Uterus (tissue), 4 donors: ENCODE results near the gene GALNT3. TPM values are rescaled to one million over a fixed set of nuclear protein-coding genes. Genes with fewer than 3 reads are reported as not detected.

Experiments used
- DNase-seq, 2 donors: peaks; one replicate each; pipeline ENCODE4 v3.0.0-alpha.2; 2019 to 2020
- H3K27ac ChIP-seq, 2 donors: fragments of 200-600 bp; sonication (generic); 1 replicate in 1 of 2; 2 replicates in 1 of 2; pipeline ENCODE4 v1.5.1; 2016 to 2018
- H3K27me3 ChIP-seq, 2 donors: fragments of 200-600 bp; sonication (generic); one replicate each; pipeline ENCODE4 v1.5.1; 2018 to 2019; ENCODE audit warnings: control low read depth in 1 of 2
- H3K36me3 ChIP-seq, 2 donors: fragments of 200-600 bp; sonication (generic); one replicate each; pipeline ENCODE4 v1.5.1; 2019; ENCODE audit warnings: control low read depth in 1 of 2
- H3K4me1 ChIP-seq, 2 donors: fragments of 200-600 bp; sonication (generic); one replicate each; pipeline ENCODE4 v1.5.1; 2018 to 2019; ENCODE audit warnings: control low read depth in 1 of 2
- H3K4me3 ChIP-seq, 2 donors: fragments of 200-600 bp; sonication (generic); 1 replicate in 1 of 2; 2 replicates in 1 of 2; pipeline ENCODE4 v1.5.1; 2018 to 2019; ENCODE audit warnings: mild to moderate bottlenecking in 1 of 2
- H3K9me3 ChIP-seq, 2 donors: fragments of 200-600 bp; sonication (generic); one replicate each; pipeline ENCODE4 v1.5.1; 2019; ENCODE audit warnings: control low read depth in 1 of 2
- POLR2A ChIP-seq, 2 donors: fragments of 450-650 bp; IDR thresholded peaks; one replicate each; pipeline ENCODE4 v1.6.1; 2016; ENCODE audit warnings: antibody characterized with exemption in 2 of 2, mild to moderate bottlenecking in 1 of 2, moderate library complexity in 1 of 2
- intact Hi-C: fragments of 100-400 bp; cut with DNase I; formaldehyde crosslinking; loops from one replicate; pipeline ENCODE4 v1.15.1; 2023; ENCODE audit warnings: low total_unique reads
- total RNA-seq, 4 donors: library from RNA; depleted of rRNA in 3 of 4; stranded (reverse); fragments of >200 nt in 3 of 4; gene quantifications; one replicate each; pipeline versions ENCODE4 v1.1.0 to v1.2.4, GENCODE V29; 2014 to 2023
- TF ChIP-seq, protein P1 (sequence below), 4 experiments: fragments of 200-600 bp in 2 of 4; fragments of 450-650 bp in 2 of 4; sonication (generic) in 2 of 4; IDR thresholded peaks; one replicate each; pipeline ENCODE4 v1.5.1; 2016 to 2019; ENCODE audit warnings: antibody characterized with exemption in 4 of 4, mild to moderate bottlenecking in 2 of 4, moderate library complexity in 1 of 4
- donor health status: DM: yes; HTN: yes; CAD: no.

GALNT3 gene
- total RNA-seq = 10 to 100 TPM in 1 of 4 donors, 1 to 10 TPM in 1, under 1 TPM in 1, not detected in 1; 0.29 to 17.7 (median 1.6) TPM

DNA sequence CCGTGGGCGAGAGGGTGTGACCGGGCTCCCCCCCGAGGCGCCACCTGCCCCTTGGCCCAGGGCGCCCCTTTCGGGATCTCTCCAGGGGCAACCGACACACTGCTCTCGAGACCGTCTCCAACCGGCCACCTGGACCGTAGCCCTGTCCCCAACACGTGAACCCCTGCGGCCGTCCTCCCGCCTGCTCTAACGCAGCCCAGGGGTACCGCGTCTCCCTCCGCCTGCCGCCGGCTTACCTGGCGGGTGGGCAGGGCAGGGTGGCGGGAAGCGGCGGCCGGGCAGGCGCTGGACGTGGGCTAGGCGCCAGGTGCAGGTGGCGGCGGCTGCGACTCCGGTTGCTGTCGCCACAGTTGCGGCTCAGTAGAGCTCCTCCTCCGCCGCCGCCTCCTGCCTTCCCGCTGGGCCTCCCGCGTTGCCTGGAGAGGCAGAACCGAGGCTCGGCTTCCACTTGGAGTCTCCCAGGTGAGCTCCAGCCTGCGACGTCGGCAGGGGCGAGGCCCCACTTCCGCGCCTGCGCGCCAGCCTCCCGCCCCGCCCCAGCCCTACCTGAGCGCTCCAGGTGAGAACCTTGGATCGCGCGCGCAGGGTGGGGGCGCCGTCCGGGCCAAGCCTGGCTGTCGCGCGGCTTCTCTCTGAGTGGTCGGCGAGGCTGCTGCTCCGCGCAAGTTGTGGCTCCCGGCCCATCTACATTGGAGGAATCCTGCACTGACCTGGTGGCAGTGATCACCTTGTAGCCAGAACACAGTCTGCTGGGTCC is at the start of gene GALNT3:
Gene GALNT3 (minus strand): TSS at position 469 of the 757 bp plus-strand sequence. CDS start 23,547 bp downstream, outside the sequence.
- TF ChIP-seq POLR2A (IDR thresholded peaks at IDR 0.05) = peak in 1 of 2 donors; percentile 56
- TF ChIP-seq, protein P1, sequence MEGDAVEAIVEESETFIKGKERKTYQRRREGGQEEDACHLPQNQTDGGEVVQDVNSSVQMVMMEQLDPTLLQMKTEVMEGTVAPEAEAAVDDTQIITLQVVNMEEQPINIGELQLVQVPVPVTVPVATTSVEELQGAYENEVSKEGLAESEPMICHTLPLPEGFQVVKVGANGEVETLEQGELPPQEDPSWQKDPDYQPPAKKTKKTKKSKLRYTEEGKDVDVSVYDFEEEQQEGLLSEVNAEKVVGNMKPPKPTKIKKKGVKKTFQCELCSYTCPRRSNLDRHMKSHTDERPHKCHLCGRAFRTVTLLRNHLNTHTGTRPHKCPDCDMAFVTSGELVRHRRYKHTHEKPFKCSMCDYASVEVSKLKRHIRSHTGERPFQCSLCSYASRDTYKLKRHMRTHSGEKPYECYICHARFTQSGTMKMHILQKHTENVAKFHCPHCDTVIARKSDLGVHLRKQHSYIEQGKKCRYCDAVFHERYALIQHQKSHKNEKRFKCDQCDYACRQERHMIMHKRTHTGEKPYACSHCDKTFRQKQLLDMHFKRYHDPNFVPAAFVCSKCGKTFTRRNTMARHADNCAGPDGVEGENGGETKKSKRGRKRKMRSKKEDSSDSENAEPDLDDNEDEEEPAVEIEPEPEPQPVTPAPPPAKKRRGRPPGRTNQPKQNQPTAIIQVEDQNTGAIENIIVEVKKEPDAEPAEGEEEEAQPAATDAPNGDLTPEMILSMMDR (IDR thresholded peaks at IDR 0.05) = no peak
- Histone ChIP-seq H3K9me3 (no peaks in the 10 kb centered on the region), H3K4me1 (peaks cover 0 to 3% of the 10 kb centered on the region in 2 donors), H3K27ac (no peak within 1 kb of the TSS), H3K27me3 (peaks cover 4% of the 10 kb centered on the region in 2 donors), H3K4me3 (peak within 1 kb of the TSS; percentile 4 to 33), H3K36me3 (no peaks in the 10 kb centered on the region)
- intact Hi-C loops = no loop called here
- peak in 1 of 2 donors; percentile 14 for DNase-seq

DNA sequence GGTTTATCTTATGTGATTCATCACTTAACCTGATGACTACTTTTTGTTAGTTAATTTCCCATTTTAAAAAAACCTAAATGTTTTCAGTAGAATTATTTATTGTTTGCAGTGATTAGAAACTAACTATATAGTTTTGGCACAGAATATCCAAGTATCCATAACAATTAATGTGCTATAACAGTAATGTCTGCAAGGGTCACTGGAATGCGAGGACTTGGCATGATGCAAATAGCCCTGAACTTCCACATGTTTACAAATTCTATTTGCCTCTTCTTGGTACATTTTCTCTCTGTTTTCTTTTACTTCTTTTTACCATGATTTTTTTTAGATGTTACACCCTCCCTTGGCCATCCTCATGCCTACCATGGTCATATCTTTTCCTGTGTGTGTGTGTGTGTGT is 49.3 kb upstream of the GALNT3 start:
- no peak overlapping the region for H3K4me3 ChIP-seq
- TF ChIP-seq, protein P1 (IDR thresholded peaks at IDR 0.05) = no peak
- TF ChIP-seq POLR2A (IDR thresholded peaks at IDR 0.05) = no peak
- no peaks in the 10 kb centered on the region for H3K27me3 ChIP-seq
- no peaks in the 10 kb centered on the region for H3K36me3 ChIP-seq
- no peaks in the 10 kb centered on the region for H3K4me1 ChIP-seq
- no peaks in the 10 kb centered on the region for H3K9me3 ChIP-seq
- intact Hi-C loops = no loop called here
- no peak overlapping the region for H3K27ac ChIP-seq
- DNase-seq = no peak

DNA sequence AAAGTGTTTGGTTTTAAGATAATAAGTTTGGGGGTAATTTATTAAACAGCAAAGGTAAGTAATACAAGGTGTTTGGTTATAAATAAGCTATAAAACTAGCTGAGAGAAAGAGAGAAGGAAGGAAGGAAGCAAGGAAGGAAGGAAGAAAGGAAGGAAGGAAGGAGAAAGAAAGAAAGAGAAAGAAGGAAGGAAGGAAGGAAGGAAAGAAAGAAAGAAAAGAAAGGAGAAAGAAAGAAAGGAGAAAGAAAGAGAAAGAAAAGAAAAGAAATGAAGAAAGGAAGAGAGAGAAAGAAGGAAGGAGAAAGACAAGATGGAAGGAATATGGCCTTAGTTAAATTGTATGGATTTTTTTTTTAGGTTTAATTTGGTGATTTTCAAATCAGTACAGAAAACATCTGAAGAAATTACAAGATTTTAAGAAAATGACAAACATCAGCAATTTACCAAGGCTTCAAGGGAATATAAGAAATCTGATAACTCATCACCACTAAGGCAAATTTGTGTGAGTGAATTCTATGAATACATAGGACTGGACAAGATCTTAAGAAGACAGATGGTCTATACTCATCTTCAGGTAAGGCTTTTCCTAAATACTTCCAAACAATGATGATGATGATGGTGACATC is 46.4 kb upstream of the GALNT3 start:
- H3K27me3 ChIP-seq = no peaks in the 10 kb centered on the region
- no peak overlapping the region for H3K27ac ChIP-seq
- no peaks in the 10 kb centered on the region for H3K36me3 ChIP-seq
- intact Hi-C loops = no loop called here
- DNase-seq = no peak
- no peak for TF ChIP-seq POLR2A (IDR thresholded peaks at IDR 0.05)
- TF ChIP-seq, protein P1 (IDR thresholded peaks at IDR 0.05) = no peak
- no peaks in the 10 kb centered on the region for H3K9me3 ChIP-seq
- H3K4me3 ChIP-seq = no peak overlapping the region
- H3K4me1 ChIP-seq = no peaks in the 10 kb centered on the region

DNA sequence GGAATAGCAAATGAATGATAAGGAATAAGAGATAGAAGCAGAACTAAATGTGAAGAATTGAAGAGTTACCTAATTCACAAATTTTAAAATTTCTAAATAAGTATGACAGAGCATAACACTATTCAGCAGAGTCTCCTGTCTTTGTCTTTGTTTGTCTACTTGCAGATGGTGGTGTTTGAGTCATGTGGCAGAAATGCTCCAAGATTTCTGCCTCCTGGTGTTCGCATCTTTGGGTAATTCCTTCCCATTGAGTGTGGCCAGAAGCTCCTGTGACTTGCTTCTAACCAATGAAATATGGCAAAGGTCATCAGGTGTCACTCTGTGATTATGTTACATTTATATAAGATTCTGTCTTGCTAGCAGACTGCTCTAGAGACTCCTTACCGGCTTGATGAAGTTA is 45.6 kb upstream of the GALNT3 start:
- intact Hi-C loops = no loop called here
- no peaks in the 10 kb centered on the region for H3K27me3 ChIP-seq
- no peak overlapping the region for H3K4me3 ChIP-seq
- DNase-seq = no peak
- no peak for TF ChIP-seq POLR2A (IDR thresholded peaks at IDR 0.05)
- no peaks in the 10 kb centered on the region for H3K36me3 ChIP-seq
- H3K4me1 ChIP-seq = no peaks in the 10 kb centered on the region
- H3K27ac ChIP-seq = no peak overlapping the region
- no peaks in the 10 kb centered on the region for H3K9me3 ChIP-seq

DNA sequence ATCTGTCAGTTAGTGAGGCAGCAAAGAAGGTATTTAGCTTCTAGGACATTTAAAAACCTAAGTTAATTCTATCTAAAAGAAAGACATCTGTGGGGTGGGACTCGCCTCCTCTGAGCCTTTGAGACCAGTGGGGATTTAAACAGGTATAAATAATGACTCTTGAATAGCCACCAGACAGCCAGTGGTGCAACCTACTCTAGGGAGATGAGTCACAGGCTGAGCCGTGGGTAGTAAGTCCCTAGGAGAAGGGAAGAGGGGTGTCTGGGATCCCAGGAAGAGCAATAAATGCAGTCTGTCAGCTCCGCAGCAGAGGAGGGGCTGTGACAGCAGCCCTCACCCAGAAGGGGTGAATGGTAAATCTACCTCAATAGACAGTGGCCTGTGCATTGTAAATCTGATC is 43.1 kb upstream of the GALNT3 start:
- no peak overlapping the region for H3K27ac ChIP-seq
- no peaks in the 10 kb centered on the region for H3K4me1 ChIP-seq
- H3K9me3 ChIP-seq = no peaks in the 10 kb centered on the region
- no peak overlapping the region for H3K4me3 ChIP-seq
- no peaks in the 10 kb centered on the region for H3K27me3 ChIP-seq
- H3K36me3 ChIP-seq = no peaks in the 10 kb centered on the region
- TF ChIP-seq, protein P1 (IDR thresholded peaks at IDR 0.05) = no peak
- no peak for TF ChIP-seq POLR2A (IDR thresholded peaks at IDR 0.05)
- DNase-seq = no peak
- intact Hi-C loops = no loop called here
